Stomach smooth muscle (tissue), 2 donors: Measurements from ENCODE around the gene FGFR2.
A peak's percentile ranks its signal among the peaks of the same experiment; 100 is the strongest.
"Not testable (repeated sequence)": the region's sequence is repeated elsewhere in the genome, so short reads cannot be mapped to it uniquely, and the experiment has no call there.

Experiments used
- H3K27ac ChIP-seq: one replicate; pipeline ENCODE4 v1.7.0; 2013; ENCODE audit warnings: mild to moderate bottlenecking, low read length, inconsistent platforms
- H3K27me3 ChIP-seq, 2 donors: one replicate each; pipeline ENCODE4 v1.7.0; 2013; ENCODE audit warnings: low read length in 2 of 2; ENCODE audit not compliant: insufficient read depth in 2 of 2, control insufficient read depth in 1 of 2
- H3K36me3 ChIP-seq, 2 donors: one replicate each; pipeline ENCODE4 v1.7.0; 2013; ENCODE audit warnings: low read length in 2 of 2; ENCODE audit not compliant: control insufficient read depth in 2 of 2, insufficient read depth in 2 of 2
- H3K4me1 ChIP-seq: one replicate; pipeline ENCODE4 v1.7.0; 2013; ENCODE audit warnings: low read length; ENCODE audit not compliant: control insufficient read depth, insufficient read depth
- H3K4me3 ChIP-seq, 2 donors: one replicate each; pipeline ENCODE4 v1.7.0; 2013; ENCODE audit warnings: low read length in 2 of 2
- H3K9ac ChIP-seq, 2 donors: one replicate each; pipeline ENCODE4 v1.7.0; 2013; ENCODE audit warnings: low read length in 2 of 2, mild to moderate bottlenecking in 1 of 2
- H3K9me3 ChIP-seq, 2 donors: one replicate each; pipeline ENCODE4 v1.7.0; 2013; ENCODE audit warnings: low read length in 2 of 2; ENCODE audit not compliant: control insufficient read depth in 2 of 2
- donor health status: healthy.
- donor health status: Pancreatic carcinoma.

Gene FGFR2

GRCh38 chr10:121572859-121573537 is 25.2 kb downstream of the FGFR2 start:
- peaks cover 31% of the 10 kb centered on the region for H3K4me1 ChIP-seq
- no peaks in the 10 kb centered on the region for H3K9me3 ChIP-seq
- H3K9ac ChIP-seq: peak overlapping the region in 1 of 2 donors; percentile 21
- no peaks in the 10 kb centered on the region for H3K27me3 ChIP-seq
- H3K36me3 ChIP-seq: no peaks in the 10 kb centered on the region
- peak overlapping the region; percentile 14 to 35 for H3K4me3 ChIP-seq
- no peak overlapping the region for H3K27ac ChIP-seq

- H3K9me3 ChIP-seq: no peaks in the 10 kb centered on the region
- H3K27me3 ChIP-seq: no peaks in the 10 kb centered on the region
- H3K4me1 ChIP-seq: peaks cover 33% of the 10 kb centered on the region
- no peaks in the 10 kb centered on the region for H3K36me3 ChIP-seq
- no peak overlapping the region for H3K27ac ChIP-seq
- no peak overlapping the region for H3K4me3 ChIP-seq
- no peak overlapping the region for H3K9ac ChIP-seq
Measured at GRCh38 chr10:121570315-121570714, 27.9 kb downstream of the FGFR2 start.

- no peaks in the 10 kb centered on the region for H3K27me3 ChIP-seq
- no peak overlapping the region for H3K27ac ChIP-seq
- peaks cover 3 to 5% of the 10 kb centered on the region in 2 donors for H3K36me3 ChIP-seq
- no peak overlapping the region for H3K4me3 ChIP-seq
- no peak overlapping the region for H3K9ac ChIP-seq
- no peaks in the 10 kb centered on the region for H3K9me3 ChIP-seq
- H3K4me1 ChIP-seq: peaks cover 19% of the 10 kb centered on the region
Measured at GRCh38 chr10:121568275-121568674, 30.0 kb downstream of the FGFR2 start.

- H3K9me3 ChIP-seq: no peaks in the 10 kb centered on the region
- no peak overlapping the region for H3K4me3 ChIP-seq
- no peak overlapping the region for H3K9ac ChIP-seq
- H3K36me3 ChIP-seq: peaks cover 4 to 5% of the 10 kb centered on the region in 2 donors
- H3K4me1 ChIP-seq: peaks cover 12% of the 10 kb centered on the region
- no peak overlapping the region for H3K27ac ChIP-seq
- H3K27me3 ChIP-seq: no peaks in the 10 kb centered on the region
Measured at GRCh38 chr10:121567569-121567968, 30.7 kb downstream of the FGFR2 start.

- H3K4me1 ChIP-seq: peaks cover 11% of the 10 kb centered on the region
- no peaks in the 10 kb centered on the region for H3K9me3 ChIP-seq
- H3K27me3 ChIP-seq: no peaks in the 10 kb centered on the region
- no peak overlapping the region for H3K4me3 ChIP-seq
- no peak overlapping the region for H3K27ac ChIP-seq
- peaks cover 5% of the 10 kb centered on the region in 2 donors for H3K36me3 ChIP-seq
- H3K9ac ChIP-seq: no peak overlapping the region
Measured at GRCh38 chr10:121566755-121567154, 31.5 kb downstream of the FGFR2 start.

DNA sequence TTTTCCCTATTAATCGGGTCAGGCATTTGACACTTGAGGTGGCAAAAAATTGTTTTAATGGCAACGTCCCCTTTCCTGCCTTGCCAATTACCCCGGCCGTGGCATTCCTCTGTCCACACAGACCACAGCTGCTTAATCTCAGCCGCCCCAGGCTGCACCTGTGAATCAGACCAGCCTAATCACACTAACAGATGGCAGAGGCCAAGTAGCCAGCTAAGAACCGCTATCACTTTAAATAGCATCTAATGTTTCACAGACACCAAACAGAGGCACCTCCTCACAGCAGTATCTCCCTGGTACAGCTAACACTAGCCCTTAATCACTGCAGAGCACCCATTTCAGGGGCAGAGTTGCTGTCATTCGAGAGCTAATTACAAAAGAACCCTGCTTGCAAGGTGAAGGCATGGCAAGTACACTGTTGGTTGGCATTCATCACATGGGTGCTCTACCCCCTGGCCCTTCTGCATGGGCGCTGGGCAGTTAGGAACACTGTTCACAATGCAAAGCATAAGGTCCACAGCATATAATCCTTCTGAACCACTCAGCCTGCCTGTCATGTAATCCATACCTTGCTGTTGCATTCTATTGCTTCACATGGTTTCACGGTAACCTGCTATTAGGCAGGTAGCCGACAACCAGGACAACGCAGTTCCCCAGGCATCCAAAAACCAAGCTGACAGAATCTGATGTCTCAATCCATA is 38.8 kb downstream of the FGFR2 start:
- Histone ChIP-seq H3K27ac (no peak overlapping the region), H3K4me1 (peaks cover 12% of the 10 kb centered on the region), H3K9me3 (no peaks in the 10 kb centered on the region), H3K27me3 (no peaks in the 10 kb centered on the region), H3K36me3 (peaks cover 5 to 7% of the 10 kb centered on the region in 2 donors), H3K9ac (peak overlapping the region in 1 of 2 donors; percentile 21), H3K4me3 (peak overlapping the region in 1 of 2 donors; percentile 36)

- peaks cover 2% of the 10 kb centered on the region in 2 donors for H3K36me3 ChIP-seq
- H3K4me3 ChIP-seq: no peak overlapping the region
- no peaks in the 10 kb centered on the region for H3K9me3 ChIP-seq
- no peak overlapping the region for H3K27ac ChIP-seq
- H3K4me1 ChIP-seq: peaks cover 12% of the 10 kb centered on the region
- H3K9ac ChIP-seq: no peak overlapping the region
- no peaks in the 10 kb centered on the region for H3K27me3 ChIP-seq
Measured at GRCh38 chr10:121558238-121558637, 40.0 kb downstream of the FGFR2 start.

GRCh38 chr10:121556918-121557573 is 41.2 kb downstream of the FGFR2 start:
- H3K9ac ChIP-seq: no peak overlapping the region
- no peaks in the 10 kb centered on the region for H3K27me3 ChIP-seq
- H3K27ac ChIP-seq: no peak overlapping the region
- H3K9me3 ChIP-seq: no peaks in the 10 kb centered on the region
- peaks cover 0 to 2% of the 10 kb centered on the region in 2 donors for H3K36me3 ChIP-seq
- H3K4me1 ChIP-seq: peaks cover 12% of the 10 kb centered on the region
- H3K4me3 ChIP-seq: no peak overlapping the region

GRCh38 chr10:121556455-121556854 is 41.8 kb downstream of the FGFR2 start:
- H3K9ac ChIP-seq: no peak overlapping the region
- no peaks in the 10 kb centered on the region for H3K27me3 ChIP-seq
- no peaks in the 10 kb centered on the region for H3K9me3 ChIP-seq
- no peak overlapping the region for H3K27ac ChIP-seq
- peaks cover 0 to 2% of the 10 kb centered on the region in 2 donors for H3K36me3 ChIP-seq
- H3K4me3 ChIP-seq: no peak overlapping the region
- peaks cover 12% of the 10 kb centered on the region for H3K4me1 ChIP-seq

DNA sequence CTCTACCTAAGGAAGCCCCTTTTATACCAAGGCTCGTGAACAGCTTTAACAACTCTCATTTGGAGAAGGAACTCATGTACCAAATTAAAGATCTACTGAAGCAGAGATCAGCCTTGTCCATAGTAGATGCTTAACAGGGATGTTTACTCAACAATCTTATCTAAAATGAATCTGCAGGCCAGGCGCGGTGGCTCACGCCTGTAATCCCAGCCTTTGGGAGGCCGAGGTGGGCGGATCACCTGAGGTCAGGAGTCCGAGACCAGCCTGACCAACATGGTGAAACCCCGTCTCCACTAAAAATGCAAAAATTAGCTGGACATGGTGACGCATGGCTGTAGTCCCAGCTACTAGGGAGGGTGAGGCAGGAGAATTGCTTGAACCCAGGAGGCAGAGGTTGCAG is 43.3 kb downstream of the FGFR2 start:
- not testable (repeated sequence) for H3K9me3 ChIP-seq, H3K4me3 ChIP-seq, H3K27me3 ChIP-seq, H3K36me3 ChIP-seq, H3K9ac ChIP-seq, H3K27ac ChIP-seq
- peaks cover 12% of the 10 kb centered on the region for H3K4me1 ChIP-seq
